Measurements from ENCODE around the gene BPIFB2. TPM values are rescaled to one million over a fixed set of nuclear protein-coding genes. Genes with fewer than 3 reads are reported as not detected.

Gene BPIFB2
- total RNA-seq, 4 donors from 2014 or later: not detected

Other genes with a start within 250 kb of the BPIFB2 start
- gene DNMT3B, start 245.3 kb upstream of the BPIFB2 start, total RNA-seq: 1 to 10 TPM; 2.2 to 2.7 (median 2.3) TPM
- gene MAPRE1, start 187.8 kb upstream of the BPIFB2 start, total RNA-seq: 100 to 1,000 TPM in 3 of 4 donors, 10 to 100 TPM in 1; 98.9 to 143 (median 110) TPM
- gene EFCAB8, start 148.8 kb upstream of the BPIFB2 start, total RNA-seq: 1 to 10 TPM in 1 of 4 donors, under 1 TPM in 1, not detected in 2; 0.27 to 2.3 TPM
- not detected for gene SUN5, start 3.3 kb upstream of the BPIFB2 start, total RNA-seq
- gene BPIFB6, start 23.9 kb downstream of the BPIFB2 start, total RNA-seq: not detected
- gene BPIFB3, start 46.2 kb downstream of the BPIFB2 start, total RNA-seq: not detected
- not detected for gene BPIFB4, start 71.9 kb downstream of the BPIFB2 start, total RNA-seq
- gene BPIFA2, start 160.5 kb downstream of the BPIFB2 start, total RNA-seq: not detected
- not detected for gene BPIFA3, start 209.6 kb downstream of the BPIFB2 start, total RNA-seq
- gene BPIFA1, start 228.3 kb downstream of the BPIFB2 start, total RNA-seq: not detected

All from thyroid gland (tissue), 4 donors.